NCI-H226 (cell line): Measurements from ENCODE around the gene TMEM14A.
"Not testable (repeated sequence)": the region's sequence is repeated elsewhere in the genome, so short reads cannot be mapped to it uniquely, and the experiment has no call there.

Source experiments
- DNase-seq: peaks from one replicate; pipeline ENCODE4 v3.0.0-alpha.2; 2015

The TMEM14A gene

GRCh38 chr6:52670502-52671409, at the start of gene TMEM14A:
TSS of gene TMEM14A (plus strand) at chr6:52671113. CDS start at chr6:52677103, 5,990 bp downstream.
- peak; percentile 93 for DNase-seq

- no peak for DNase-seq
Observed at GRCh38 chr6:52621631-52622030, 49.3 kb upstream of the TMEM14A start.

GRCh38 chr6:52622810-52623209, 48.1 kb upstream of the TMEM14A start:
- no peak for DNase-seq

- no peak for DNase-seq
Observed at GRCh38 chr6:52632011-52632410, 38.9 kb upstream of the TMEM14A start.

GRCh38 chr6:52634211-52634610, 36.7 kb upstream of the TMEM14A start:
- no peak for DNase-seq

GRCh38 chr6:52635049-52635577, 35.8 kb upstream of the TMEM14A start:
- no peak for DNase-seq

- DNase-seq = no peak
Observed at GRCh38 chr6:52636830-52637229, 34.1 kb upstream of the TMEM14A start.

GRCh38 chr6:52639493-52639892, 31.4 kb upstream of the TMEM14A start:
- DNase-seq = no peak

- DNase-seq = no peak
Observed at GRCh38 chr6:52640170-52640569, 30.7 kb upstream of the TMEM14A start.

GRCh38 chr6:52640916-52641315, 30.0 kb upstream of the TMEM14A start:
- no peak for DNase-seq

GRCh38 chr6:52641388-52641787, 29.5 kb upstream of the TMEM14A start:
- DNase-seq = no peak

- no peak for DNase-seq
Observed at GRCh38 chr6:52641826-52642225, 29.1 kb upstream of the TMEM14A start.

- no peak for DNase-seq
Observed at GRCh38 chr6:52642368-52642767, 28.5 kb upstream of the TMEM14A start.

GRCh38 chr6:52643158-52643557, 27.8 kb upstream of the TMEM14A start:
- DNase-seq = no peak

- no peak for DNase-seq
Observed at GRCh38 chr6:52644253-52644652, 26.7 kb upstream of the TMEM14A start.

- no peak for DNase-seq
Observed at GRCh38 chr6:52645976-52646375, 24.9 kb upstream of the TMEM14A start.

GRCh38 chr6:52647199-52647598, 23.7 kb upstream of the TMEM14A start:
- no peak for DNase-seq

GRCh38 chr6:52649536-52650160, 21.3 kb upstream of the TMEM14A start:
- no peak for DNase-seq

GRCh38 chr6:52650941-52651340, 20.0 kb upstream of the TMEM14A start:
- DNase-seq = no peak

- no peak for DNase-seq
Observed at GRCh38 chr6:52653151-52653550, 17.8 kb upstream of the TMEM14A start.

- DNase-seq = no peak
Observed at GRCh38 chr6:52654007-52654406, 16.9 kb upstream of the TMEM14A start.

GRCh38 chr6:52654592-52654991, 16.3 kb upstream of the TMEM14A start:
- DNase-seq = no peak

GRCh38 chr6:52655941-52656340, 15.0 kb upstream of the TMEM14A start:
- DNase-seq = not testable (repeated sequence)

GRCh38 chr6:52657870-52658269, 13.0 kb upstream of the TMEM14A start:
- no peak for DNase-seq
